NCI-H345 (cell line): ENCODE measurements around the gene LOXHD1.

Experiments
- DNase-seq: peaks from one replicate; lab custom pipeline; 2025; lab: John Stamatoyannopoulos, UW

LOXHD1 gene

GRCh38 chr18:46672062-46672970, 15.3 kb upstream of the LOXHD1 start:
- DNase-seq: no peak

GRCh38 chr18:46668694-46669093, 11.7 kb upstream of the LOXHD1 start:
- no peak for DNase-seq

- DNase-seq: no peak
These were observed 11.1 kb upstream of the LOXHD1 start for GRCh38 chr18:46668135-46668534.

- DNase-seq: no peak
These were observed 6.5 kb upstream of the LOXHD1 start for GRCh38 chr18:46663539-46663938.

GRCh38 chr18:46660957-46661749, 4.1 kb upstream of the LOXHD1 start:
- DNase-seq: no peak

- DNase-seq: no peak
These were observed 2.5 kb upstream of the LOXHD1 start for GRCh38 chr18:46659484-46659883.

- DNase-seq: no peak
These were observed 500 bp downstream of the LOXHD1 start for GRCh38 chr18:46656326-46657114.

GRCh38 chr18:46652372-46652771, 4.6 kb downstream of the LOXHD1 start:
- DNase-seq: no peak

- no peak for DNase-seq
These were observed 6.3 kb downstream of the LOXHD1 start for GRCh38 chr18:46650681-46651080.

GRCh38 chr18:46649071-46649862, 7.8 kb downstream of the LOXHD1 start:
- no peak for DNase-seq

- DNase-seq: no peak
These were observed 10.6 kb downstream of the LOXHD1 start for GRCh38 chr18:46646468-46646867.

- no peak for DNase-seq
These were observed 14.5 kb downstream of the LOXHD1 start for GRCh38 chr18:46642561-46642960.

GRCh38 chr18:46641917-46642316, 15.1 kb downstream of the LOXHD1 start:
- no peak for DNase-seq

GRCh38 chr18:46639386-46639785, 17.6 kb downstream of the LOXHD1 start:
- no peak for DNase-seq

GRCh38 chr18:46636040-46636630, 20.9 kb downstream of the LOXHD1 start:
- no peak for DNase-seq

GRCh38 chr18:46632401-46633071, 24.5 kb downstream of the LOXHD1 start:
- no peak for DNase-seq

GRCh38 chr18:46630991-46631390, 26.0 kb downstream of the LOXHD1 start:
- no peak for DNase-seq

- DNase-seq: no peak
These were observed 26.9 kb downstream of the LOXHD1 start for GRCh38 chr18:46630160-46630559.

GRCh38 chr18:46629361-46629760, 27.7 kb downstream of the LOXHD1 start:
- no peak for DNase-seq

- DNase-seq: no peak
These were observed 28.8 kb downstream of the LOXHD1 start for GRCh38 chr18:46628206-46628605.
